NCI-H226 (cell line): ENCODE results near the gene GSX2.
"Not testable (repeated sequence)": the region's sequence is repeated elsewhere in the genome, so short reads cannot be mapped to it uniquely, and the experiment has no call there.

Source experiments
- DNase-seq: peaks from one replicate; pipeline ENCODE4 v3.0.0-alpha.2; 2015

GSX2 gene

DNA sequence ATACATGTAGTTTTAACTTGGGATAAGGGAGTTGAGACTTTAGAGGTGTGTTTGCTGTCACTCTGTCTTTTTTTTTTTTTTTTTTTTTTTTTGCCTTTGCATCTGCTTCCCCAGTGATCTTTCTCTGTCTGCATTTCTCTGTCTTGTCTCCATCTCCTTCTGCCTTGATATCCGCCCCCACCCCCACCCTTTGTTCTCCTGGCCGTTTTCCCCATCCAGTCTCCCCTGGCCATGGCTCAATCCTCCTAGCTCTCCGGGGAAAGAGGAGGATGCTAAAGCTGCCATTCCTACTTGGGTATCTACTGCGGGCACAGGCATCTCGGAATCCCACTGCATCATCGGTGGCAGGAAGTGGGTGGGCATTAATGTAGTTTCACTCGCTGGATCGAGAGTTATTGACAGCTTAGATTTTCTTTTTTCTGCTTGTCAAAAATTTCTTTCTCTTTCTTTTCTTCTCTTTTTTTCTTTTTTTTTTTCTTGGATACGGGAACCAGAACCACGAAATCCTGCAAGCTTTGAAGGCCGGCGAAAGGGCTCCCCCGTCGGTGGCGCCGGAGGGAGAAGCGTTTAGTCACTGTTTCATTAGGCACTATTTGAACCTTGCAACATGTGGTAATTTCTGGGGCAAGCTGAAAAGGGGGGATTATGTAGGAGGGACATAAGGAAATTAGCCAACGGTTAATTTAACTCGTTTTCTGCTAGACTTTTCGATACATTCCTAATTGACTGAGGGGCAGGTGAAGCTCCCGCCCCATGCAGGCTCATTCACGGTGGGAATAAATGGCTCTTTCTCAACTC, 8.2 kb downstream of the GSX2 start:
- DNase-seq: no peak

DNA sequence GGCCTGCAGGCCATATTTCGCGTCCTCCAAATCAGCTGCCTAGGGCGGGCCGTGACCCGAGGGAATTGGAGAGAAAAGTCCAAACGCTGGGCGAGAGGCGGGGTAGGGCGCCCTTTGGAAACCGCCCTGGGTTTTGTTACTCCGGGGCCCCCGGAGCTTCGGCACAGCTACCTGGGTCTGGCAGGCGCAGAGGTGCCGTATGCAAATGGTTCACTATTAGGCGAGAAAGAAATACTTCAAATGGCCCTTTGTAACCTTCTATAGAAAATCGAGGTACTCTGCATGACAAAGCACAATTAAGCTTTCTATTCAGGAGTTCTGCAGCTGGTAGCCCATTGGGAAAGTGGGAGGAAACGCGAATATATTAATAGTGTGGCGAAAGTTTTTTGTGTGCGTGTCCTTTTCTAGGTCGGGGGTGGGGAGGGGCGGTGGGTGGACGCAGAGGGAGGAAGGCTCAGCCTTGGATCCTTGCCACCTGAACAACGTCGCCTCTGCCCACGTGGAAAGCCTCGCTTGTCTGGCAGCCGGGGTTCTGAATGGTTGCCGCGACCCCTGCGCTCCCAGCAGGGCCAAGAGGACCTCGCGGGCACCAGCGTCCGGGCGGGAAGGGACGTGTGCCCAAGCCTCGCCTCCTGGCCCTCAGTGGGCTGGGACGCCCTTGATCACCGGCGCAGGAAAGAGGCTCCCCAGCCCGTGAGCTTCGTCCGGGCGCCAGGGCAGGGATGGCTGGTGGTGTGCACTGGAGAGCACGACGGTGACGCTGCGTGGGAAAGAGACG, 9.5 kb downstream of the GSX2 start:
- no peak for DNase-seq

DNA sequence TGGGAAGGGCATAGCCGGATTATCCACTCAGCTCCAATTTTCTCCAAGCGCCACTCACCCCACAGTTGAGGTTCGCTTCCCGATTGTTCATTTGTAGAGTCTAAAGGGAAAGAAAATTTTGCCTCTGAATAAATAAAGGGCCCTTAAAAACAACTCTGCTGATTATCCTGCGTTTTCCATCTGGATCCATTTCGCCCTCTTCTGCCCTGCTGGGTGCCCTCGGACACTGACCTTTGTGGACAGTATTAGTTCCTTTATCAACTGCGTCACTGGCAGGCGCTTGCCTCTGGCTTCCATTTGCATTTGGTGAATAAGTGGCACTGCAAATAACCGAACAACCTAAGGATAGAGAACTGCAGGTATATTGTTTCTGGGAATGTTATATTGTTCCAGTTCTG, 10.1 kb downstream of the GSX2 start:
- DNase-seq: no peak

GRCh38 chr4:54113206-54113605, 13.2 kb downstream of the GSX2 start:
- DNase-seq: peak; percentile 32

DNA sequence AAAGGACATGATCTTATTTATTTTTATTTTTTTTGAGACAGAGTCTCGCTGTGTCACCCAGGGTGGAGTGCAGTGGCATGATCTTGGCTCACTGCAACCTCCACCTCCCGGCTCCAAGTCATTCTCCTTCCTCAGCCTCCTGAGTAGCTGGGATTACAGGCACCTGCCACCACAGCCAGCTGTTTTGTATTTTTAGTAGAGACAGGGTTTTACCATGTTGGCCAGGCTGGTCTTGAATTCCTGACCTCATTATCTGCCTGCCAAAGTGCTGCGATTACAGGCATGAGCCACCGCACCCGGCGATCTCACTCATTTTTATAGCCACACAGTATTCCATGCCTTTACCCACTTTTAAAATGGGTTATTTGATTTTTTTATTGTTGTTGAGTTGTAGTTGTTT, 16.3 kb downstream of the GSX2 start:
- not testable (repeated sequence) for DNase-seq

GRCh38 chr4:54118850-54119589, 19.1 kb downstream of the GSX2 start:
- DNase-seq: no peak

DNA sequence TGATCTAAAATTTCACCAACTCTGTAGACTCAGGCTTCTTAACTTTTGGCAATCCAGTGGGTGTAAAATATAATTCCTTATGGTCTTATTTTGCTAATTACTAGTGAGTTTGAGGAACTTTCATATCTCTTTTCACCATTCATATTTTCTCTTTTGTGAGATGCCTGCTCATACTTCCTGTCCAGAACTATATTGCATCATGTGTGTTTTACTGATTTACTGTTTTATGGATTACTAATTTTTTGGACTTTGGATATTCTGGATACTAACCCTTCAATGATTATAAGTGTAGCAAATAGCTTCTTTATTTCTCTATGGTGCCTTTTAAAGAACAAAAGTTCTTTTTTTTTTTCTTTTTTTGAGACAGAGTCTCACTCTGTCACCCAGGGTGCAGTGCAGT, 20.6 kb downstream of the GSX2 start:
- DNase-seq: no peak

DNA sequence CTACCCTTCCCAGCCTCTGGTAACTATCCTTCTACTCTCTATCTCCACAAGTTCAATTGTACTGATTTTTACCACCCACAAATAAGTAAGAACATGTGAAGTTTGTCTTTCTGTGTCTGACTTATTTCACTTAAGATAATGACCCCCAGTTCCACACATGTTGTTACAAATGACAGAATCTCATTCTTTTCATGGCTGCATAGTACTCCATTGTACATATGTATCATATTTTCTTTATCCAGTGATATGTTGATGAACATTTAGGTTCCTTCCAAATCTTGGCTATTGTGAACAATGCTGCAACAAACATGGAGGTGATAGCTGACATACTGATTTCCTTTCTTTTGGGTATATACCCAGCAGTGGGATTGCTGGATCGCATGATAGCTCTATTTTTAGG, 27.7 kb downstream of the GSX2 start:
- no peak for DNase-seq

- DNase-seq: not testable (repeated sequence)
Observed at GRCh38 chr4:54128694-54129093, 28.7 kb downstream of the GSX2 start.

GRCh38 chr4:54139332-54139731, 39.4 kb downstream of the GSX2 start:
- DNase-seq: no peak

- DNase-seq: no peak
Observed at GRCh38 chr4:54140287-54140686, 40.3 kb downstream of the GSX2 start.

DNA sequence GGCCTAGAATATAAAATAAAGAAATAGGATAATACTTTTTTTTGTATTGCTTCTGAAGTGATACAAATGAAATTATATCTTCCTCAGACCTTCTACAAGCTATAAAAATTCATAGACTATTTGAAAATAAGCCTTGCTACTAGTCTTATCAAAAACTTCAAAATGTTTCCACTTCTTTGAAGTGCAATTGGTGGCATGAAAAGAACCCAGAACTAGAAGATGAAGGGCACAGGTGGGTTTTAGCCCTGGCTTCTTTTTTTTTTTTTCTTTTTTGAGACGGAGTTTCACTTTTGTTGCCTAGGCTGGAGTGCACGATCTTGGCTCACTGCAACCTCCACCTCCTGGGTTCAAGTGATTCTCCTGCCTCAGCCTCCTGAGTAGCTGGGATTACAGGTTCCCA, 44.2 kb downstream of the GSX2 start:
- no peak for DNase-seq

DNA sequence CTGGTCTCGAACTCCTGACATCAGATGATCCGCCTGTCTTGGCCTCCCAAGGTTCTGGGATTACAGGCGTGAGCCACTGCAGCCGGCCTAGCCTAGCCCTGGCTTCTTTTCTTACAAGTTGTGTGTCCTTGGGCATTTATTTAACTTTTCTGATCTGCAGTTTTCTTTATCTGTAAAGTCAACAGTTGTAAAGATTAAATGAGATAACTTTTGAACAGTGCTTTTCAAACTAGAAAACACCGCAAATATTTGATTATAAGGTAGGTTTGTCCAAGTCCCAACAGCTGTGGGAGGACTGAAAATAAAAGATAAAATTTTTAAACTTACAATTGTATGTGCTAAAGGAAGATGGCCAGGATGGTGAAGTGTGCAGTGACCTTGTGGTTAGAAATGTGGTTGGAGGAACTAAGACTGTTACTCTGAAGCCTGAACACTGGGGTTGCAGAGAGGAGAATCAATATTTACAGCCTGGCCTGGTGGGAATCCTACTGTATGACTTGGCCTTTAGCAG, 44.8 kb downstream of the GSX2 start:
- no peak for DNase-seq

DNA sequence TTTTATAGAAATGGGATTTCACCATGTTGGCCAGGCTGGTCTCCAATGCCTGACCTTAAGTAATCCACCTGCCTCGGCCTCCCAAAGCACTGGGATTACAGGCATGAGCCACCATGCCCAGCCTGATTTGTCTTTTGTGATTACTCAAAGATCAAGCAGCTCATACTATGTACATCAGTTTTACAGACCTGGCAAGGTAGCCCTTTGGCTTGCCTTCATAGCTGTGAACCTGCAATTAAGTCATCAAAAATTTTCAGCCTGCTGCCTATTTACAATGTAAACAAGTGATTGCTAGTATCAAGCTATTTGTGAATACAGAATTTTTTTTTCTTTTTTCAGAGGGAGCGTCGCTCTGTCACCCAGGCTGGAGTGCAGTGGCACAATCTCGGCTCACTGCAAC, 46.2 kb downstream of the GSX2 start:
- DNase-seq: no peak

- no peak for DNase-seq
Observed at GRCh38 chr4:54149323-54149722, 49.4 kb downstream of the GSX2 start.
